ENCODE results near the gene RBM38. TPM values are rescaled to one million over a fixed set of nuclear protein-coding genes. Genes with fewer than 3 reads are reported as not detected.

The RBM38 gene
- total RNA-seq, 1 donor, result 8.2 TPM

DNA sequence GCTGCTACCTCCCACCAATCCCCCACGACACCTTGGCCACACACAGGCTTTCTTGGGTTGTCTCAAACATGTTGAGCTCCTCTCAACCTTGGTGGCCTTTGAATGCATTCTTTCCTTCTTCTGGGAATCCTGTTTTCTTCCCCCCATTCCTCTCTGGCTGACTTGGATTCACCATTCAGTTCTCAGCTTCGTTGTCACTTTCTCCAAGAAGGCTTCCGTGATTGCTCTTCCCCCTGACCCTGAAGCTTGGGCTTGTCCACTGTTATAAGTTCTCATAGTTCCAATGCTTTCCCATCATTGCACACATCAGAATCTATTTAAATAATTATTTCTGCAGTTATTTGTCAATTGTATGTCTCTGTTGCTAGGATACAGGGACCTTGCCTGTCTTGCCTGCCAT is 64.2 kb downstream of the RBM38 start:
- DNase-seq (ENCODE audit: low read depth), result no peak
- TF ChIP-seq, protein P1, sequence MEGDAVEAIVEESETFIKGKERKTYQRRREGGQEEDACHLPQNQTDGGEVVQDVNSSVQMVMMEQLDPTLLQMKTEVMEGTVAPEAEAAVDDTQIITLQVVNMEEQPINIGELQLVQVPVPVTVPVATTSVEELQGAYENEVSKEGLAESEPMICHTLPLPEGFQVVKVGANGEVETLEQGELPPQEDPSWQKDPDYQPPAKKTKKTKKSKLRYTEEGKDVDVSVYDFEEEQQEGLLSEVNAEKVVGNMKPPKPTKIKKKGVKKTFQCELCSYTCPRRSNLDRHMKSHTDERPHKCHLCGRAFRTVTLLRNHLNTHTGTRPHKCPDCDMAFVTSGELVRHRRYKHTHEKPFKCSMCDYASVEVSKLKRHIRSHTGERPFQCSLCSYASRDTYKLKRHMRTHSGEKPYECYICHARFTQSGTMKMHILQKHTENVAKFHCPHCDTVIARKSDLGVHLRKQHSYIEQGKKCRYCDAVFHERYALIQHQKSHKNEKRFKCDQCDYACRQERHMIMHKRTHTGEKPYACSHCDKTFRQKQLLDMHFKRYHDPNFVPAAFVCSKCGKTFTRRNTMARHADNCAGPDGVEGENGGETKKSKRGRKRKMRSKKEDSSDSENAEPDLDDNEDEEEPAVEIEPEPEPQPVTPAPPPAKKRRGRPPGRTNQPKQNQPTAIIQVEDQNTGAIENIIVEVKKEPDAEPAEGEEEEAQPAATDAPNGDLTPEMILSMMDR (IDR thresholded peaks at IDR 0.05; ENCODE audit: insufficient read depth, low read depth, low read length), result no peak
- H3K4me3 ChIP-seq (ENCODE audit: low read depth, low read length), result no peak overlapping the region

DNA sequence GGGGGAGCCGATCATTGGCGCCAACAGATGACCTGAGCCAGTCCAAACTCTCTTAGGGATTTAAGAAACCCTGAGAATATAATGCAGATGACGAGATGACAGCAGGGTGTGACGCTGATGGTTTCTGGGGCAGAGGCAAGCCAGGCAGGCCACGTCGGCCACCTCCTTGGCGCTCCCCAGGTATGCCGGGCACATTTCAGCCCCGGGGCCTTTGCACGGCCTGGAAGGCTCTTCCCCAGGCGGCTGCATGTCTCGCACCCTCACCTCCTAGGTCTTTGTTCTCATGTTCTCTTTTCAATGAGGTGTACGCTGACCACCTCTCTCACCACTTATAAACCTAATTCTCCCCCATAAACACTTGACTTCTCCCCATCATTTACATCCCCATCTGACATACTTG is 64.9 kb downstream of the RBM38 start:
- TF ChIP-seq, protein P1 (IDR thresholded peaks at IDR 0.05; ENCODE audit: insufficient read depth, low read depth, low read length), result no peak
- H3K4me3 ChIP-seq (ENCODE audit: low read depth, low read length), result no peak overlapping the region
- no peak for DNase-seq (ENCODE audit: low read depth)

DNA sequence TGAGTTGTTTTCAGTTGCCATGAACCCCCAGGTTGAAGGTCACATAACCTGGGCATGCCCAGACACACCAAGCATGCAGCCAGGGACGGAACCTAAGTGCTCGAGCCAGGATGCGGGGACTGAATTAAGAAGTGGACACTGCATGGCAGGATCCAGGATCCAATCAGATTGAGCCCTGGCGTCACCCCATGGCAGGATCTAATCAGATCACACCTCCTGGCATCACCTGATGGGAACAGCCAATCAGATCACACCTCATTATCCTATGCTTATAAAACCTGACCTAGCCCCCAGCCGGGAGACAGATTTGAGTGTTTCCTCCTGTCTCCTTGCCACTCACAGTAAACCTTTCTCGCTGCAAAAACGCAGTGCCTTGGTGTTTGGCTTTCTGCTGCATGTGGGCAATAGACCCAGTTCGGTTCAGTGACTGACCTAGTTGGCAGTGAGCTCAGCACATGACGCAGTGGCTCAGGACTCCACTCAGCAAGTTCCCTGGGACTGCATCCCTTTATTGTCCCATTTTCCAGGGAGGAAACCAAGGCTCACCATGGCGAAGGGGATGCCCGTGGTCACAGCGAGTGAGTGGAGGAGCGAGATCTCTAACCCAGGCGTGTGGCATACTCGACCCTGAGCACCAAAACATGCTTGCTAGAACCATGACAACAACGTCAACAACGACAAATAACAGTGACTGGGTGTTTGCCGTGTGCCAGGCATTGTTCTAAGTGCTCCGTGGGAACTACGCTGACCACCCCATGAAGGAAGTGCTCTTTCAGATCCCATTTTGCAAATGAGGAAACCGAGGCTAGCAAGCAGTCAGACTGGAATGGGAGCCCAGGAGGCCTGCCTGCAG is 66.3 kb downstream of the RBM38 start:
- DNase-seq (ENCODE audit: low read depth), result no peak
- no peak overlapping the region for H3K4me3 ChIP-seq (ENCODE audit: low read depth, low read length)
- TF ChIP-seq, protein P1 (IDR thresholded peaks at IDR 0.05; ENCODE audit: insufficient read depth, low read depth, low read length), result no peak

DNA sequence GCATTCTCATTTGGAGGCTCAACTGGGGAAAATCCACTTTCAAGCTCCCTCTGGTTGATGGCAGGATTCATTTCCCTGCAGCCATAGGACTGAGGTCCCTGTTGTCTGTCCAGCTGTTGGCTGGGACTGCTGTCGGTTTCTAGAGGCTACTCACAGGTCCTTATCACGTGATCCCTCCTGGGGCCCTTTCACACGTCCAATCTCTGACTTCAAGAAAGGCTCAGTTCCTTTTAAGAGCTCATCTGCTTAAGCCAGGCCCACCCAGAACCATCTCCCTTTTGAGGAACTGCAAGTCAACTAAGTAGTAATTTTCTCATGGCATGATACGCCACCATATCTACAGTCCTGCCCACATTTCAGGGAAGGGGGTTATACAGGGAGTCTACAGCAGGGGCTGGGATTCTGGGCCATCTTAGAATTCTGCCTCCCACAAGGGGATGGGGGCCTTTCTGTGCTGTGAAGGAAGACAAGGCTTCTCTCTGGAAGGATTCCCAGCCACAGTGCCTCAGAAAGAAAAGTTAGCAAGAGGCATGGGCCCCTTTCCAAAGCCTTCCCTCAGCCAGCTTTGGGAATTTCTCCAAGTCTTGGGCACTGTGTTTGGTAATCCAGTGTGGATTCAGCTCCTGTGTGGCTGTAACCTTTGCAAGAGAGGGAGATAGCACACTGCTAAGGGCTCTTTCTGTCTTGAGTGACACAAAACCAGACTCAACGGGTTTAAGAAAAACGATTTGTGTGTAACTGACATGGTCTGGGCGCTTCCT is 67.4 kb downstream of the RBM38 start:
- TF ChIP-seq, protein P1 (IDR thresholded peaks at IDR 0.05; ENCODE audit: insufficient read depth, low read depth, low read length), result no peak
- no peak for DNase-seq (ENCODE audit: low read depth)
- H3K4me3 ChIP-seq (ENCODE audit: low read depth, low read length), result no peak overlapping the region

Other genes with a start within 250 kb of the RBM38 start
- not detected in 2 replicates for gene BMP7, start 124.8 kb upstream of the RBM38 start, total RNA-seq
- gene SPO11, start 61.6 kb upstream of the RBM38 start, total RNA-seq, result not detected in 2 replicates
- 26.7 and 28.5 TPM in 2 replicates for gene RAE1, start 40.1 kb upstream of the RBM38 start, total RNA-seq
- not detected in 2 replicates for gene CTCFL, start 133.7 kb downstream of the RBM38 start, total RNA-seq
- gene PCK1, start 169.7 kb downstream of the RBM38 start, total RNA-seq, result not detected in 2 replicates
- not detected in 2 replicates for gene ZBP1, start 229.0 kb downstream of the RBM38 start, total RNA-seq